GM12873 (cell line): Measurements from ENCODE around the gene CDK6.
A peak's percentile ranks its signal among the peaks of the same experiment; 100 is the strongest.

Source experiments
- TF ChIP-seq, protein P1 (sequence below): IDR thresholded peaks from 2 replicates; pipeline ENCODE4 v1.5.1; 2012; ENCODE audit warnings: low read depth, mild to moderate bottlenecking, moderate library complexity, low read length, control low read depth; ENCODE audit not compliant: insufficient read depth; ENCODE audit errors: missing control alignments

CDK6 gene

DNA sequence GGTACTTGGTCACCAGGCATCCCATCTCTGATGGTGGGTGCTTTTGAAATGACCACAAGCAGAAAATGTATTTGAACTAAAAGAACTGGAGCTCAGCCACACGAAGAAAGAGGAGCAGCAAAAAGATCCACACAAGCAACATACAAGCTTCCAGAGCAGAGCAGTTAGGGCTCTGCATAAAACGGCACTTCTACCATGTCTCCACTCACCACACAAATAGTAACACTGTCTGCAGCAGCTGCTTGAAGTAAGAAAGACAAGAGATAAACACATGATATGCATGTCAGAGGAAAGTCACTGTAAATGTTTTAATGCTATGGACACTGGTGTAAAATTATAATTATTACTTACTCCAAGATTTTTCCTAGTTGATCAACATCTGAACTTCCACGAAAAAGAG, 213.7 kb downstream of the CDK6 start:
- TF ChIP-seq, protein P1, sequence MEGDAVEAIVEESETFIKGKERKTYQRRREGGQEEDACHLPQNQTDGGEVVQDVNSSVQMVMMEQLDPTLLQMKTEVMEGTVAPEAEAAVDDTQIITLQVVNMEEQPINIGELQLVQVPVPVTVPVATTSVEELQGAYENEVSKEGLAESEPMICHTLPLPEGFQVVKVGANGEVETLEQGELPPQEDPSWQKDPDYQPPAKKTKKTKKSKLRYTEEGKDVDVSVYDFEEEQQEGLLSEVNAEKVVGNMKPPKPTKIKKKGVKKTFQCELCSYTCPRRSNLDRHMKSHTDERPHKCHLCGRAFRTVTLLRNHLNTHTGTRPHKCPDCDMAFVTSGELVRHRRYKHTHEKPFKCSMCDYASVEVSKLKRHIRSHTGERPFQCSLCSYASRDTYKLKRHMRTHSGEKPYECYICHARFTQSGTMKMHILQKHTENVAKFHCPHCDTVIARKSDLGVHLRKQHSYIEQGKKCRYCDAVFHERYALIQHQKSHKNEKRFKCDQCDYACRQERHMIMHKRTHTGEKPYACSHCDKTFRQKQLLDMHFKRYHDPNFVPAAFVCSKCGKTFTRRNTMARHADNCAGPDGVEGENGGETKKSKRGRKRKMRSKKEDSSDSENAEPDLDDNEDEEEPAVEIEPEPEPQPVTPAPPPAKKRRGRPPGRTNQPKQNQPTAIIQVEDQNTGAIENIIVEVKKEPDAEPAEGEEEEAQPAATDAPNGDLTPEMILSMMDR: no peak

DNA sequence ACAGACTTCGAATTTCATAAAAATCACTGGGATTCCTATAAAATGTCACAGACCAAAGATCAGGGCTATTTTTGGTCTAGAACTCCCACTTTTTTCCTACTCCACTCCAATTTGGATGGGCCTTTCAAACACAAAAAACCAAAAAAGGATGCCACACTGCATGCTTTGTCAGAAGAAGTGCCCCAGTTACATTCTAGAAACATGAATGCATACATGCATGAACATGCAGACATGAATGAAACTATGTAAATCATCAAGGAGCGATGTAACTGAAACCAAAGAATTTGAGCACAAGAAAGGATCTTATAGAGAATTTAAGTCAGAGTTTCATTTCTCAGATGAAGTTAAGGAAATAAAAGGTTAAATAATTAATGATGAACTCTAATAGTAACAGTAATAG, 214.3 kb downstream of the CDK6 start:
- TF ChIP-seq, protein P1: no peak

DNA sequence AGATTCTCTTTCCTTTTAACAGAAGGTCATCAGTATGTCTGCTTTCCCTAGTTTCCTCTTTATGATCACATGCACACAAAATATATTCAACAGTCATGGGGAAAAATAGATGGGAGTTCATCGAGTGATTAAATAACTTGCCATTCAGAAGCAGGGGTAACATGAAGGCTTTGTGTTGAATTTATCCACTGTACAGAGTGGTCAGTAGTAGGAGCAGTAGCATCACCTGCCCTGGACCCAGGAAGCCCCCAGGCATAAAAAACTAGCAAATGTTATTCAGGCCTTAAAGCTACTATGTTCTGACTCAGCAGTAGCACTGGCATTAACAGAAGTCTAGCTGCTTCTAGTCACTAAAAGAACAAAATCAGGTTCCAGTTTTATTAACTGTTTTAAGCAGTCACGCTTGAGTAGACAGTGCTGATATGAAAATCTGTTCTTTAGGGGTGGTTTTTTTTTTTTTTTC, 214.8 kb downstream of the CDK6 start:
- TF ChIP-seq, protein P1: no peak

DNA sequence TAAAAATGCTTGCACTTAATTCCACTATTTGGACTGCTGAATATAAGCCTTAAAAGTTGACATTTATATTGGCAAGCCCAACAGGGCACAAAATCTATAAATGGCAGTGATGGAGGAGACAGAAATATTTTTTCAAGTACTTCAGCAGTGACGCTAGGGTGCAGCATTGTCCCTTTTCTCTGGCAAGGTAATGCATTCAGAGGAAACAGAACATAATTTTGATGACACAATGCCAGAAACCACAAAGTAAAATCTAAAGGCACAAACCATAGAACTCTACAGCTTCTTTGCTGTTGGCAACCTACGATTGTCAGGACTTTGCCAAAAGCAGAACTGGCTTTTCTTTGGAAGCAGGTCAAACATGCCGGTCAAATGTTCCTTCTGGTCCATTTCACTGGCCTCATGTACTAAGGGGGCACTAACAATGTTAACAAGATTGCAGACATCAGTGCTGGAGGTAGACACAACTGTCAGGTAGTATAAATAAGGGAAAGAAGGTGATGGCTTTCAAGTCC, 215.3 kb downstream of the CDK6 start:
- TF ChIP-seq, protein P1: peak; percentile 73

DNA sequence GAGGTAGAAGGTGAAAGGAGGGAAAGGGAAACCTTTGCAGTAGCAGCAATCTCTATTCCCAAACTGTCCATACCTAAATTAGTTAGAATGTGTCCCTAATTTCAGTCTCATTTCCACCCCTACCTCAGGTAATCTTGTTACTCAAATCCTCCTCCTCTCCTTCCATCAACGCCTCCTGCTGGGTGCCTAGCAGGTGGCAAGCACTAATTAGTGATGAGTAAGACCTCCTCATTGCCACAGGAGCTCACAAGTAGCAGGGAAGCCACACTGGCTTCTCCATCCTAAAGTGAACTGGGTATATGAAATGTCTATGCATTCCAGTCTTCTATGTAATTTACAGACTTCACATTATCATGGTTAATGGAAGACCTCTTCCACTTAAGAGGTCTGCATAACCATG, 220.5 kb downstream of the CDK6 start:
- TF ChIP-seq, protein P1: peak; percentile 13

DNA sequence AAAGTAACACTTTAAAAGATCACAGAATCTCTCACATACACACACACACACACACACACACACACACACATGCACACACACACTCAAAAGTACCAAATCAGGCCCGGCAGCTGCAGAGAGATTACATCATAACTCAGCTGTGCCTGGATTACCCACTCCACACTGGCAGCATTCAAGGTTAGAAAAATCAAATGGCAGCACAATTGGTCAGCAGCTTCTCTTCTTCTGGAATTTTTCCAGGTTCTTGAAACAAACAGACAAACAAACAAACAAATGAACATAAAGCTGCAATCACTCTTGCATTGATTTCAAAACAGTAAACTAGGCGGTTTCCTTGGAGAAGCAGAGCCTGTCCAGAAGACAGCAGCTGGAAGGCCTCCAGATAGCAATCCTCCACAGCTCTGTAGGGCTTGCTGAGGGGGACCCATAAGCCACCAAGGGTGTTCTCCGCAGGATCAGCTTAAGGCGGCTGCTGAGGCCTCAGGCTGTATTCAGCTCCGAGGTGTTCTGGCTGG, 221.7 kb downstream of the CDK6 start:
- TF ChIP-seq, protein P1: no peak

DNA sequence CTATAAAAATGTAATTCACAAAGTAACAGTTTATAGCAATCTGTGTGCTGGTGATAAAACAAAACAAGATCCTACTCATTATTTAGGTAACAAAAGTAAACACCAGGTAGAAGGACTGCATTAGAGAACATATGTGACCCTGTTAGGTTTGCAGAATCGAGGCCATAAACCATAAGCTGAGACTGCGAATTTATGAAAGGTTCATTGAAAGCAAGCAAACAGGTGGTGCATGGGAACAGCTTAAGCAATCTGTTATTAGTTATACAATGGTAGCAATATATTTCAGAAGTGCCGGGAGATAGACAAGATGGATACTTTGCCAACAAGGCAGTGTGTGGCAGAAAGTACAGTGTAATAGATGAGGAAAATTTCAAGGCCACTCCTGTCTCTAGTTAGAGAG, 222.7 kb downstream of the CDK6 start:
- TF ChIP-seq, protein P1: no peak
